GM19438 (cell line): Measurements from ENCODE around the gene FGF14.

ENCODE experiments used
- ATAC-seq: cut with Tn5 transposase; IDR thresholded peaks from one replicate; pipeline ENCODE4 v1.9.1; 2021; ENCODE audit warnings: low read depth; ENCODE audit not compliant: unreplicated experiment

The FGF14 gene

GRCh38 chr13:101833671-101834070 is 568.2 kb downstream of the FGF14 start:
- ATAC-seq: no peak

- ATAC-seq: no peak
Measured at GRCh38 chr13:101830035-101830434, 571.8 kb downstream of the FGF14 start.

- ATAC-seq: no peak
Measured at GRCh38 chr13:101829484-101829883, 572.4 kb downstream of the FGF14 start.

- ATAC-seq: no peak
Measured at GRCh38 chr13:101828119-101828518, 573.7 kb downstream of the FGF14 start.

GRCh38 chr13:101817898-101818297 is 584.0 kb downstream of the FGF14 start:
- no peak for ATAC-seq

- ATAC-seq: no peak
Measured at GRCh38 chr13:101811881-101812280, 590.0 kb downstream of the FGF14 start.

- ATAC-seq: no peak
Measured at GRCh38 chr13:101811284-101811839, 590.5 kb downstream of the FGF14 start.

- no peak for ATAC-seq
Measured at GRCh38 chr13:101799196-101799595, 602.7 kb downstream of the FGF14 start.

GRCh38 chr13:101798437-101798836 is 603.4 kb downstream of the FGF14 start:
- no peak for ATAC-seq

- ATAC-seq: no peak
Measured at GRCh38 chr13:101795460-101795859, 606.4 kb downstream of the FGF14 start.

GRCh38 chr13:101795025-101795424 is 606.8 kb downstream of the FGF14 start:
- ATAC-seq: no peak

GRCh38 chr13:101792189-101792588 is 609.7 kb downstream of the FGF14 start:
- no peak for ATAC-seq

GRCh38 chr13:101785858-101786257 is 616.0 kb downstream of the FGF14 start:
- no peak for ATAC-seq

- ATAC-seq: no peak
Measured at GRCh38 chr13:101784313-101784712, 617.5 kb downstream of the FGF14 start.

- no peak for ATAC-seq
Measured at GRCh38 chr13:101783554-101783953, 618.3 kb downstream of the FGF14 start.

- ATAC-seq: no peak
Measured at GRCh38 chr13:101780211-101780610, 621.6 kb downstream of the FGF14 start.

- no peak for ATAC-seq
Measured at GRCh38 chr13:101779147-101779546, 622.7 kb downstream of the FGF14 start.

- ATAC-seq: no peak
Measured at GRCh38 chr13:101775267-101775666, 626.6 kb downstream of the FGF14 start.

- ATAC-seq: no peak
Measured at GRCh38 chr13:101774393-101774792, 627.5 kb downstream of the FGF14 start.

- ATAC-seq: no peak
Measured at GRCh38 chr13:101773062-101773461, 628.8 kb downstream of the FGF14 start.

GRCh38 chr13:101767131-101767530 is 634.7 kb downstream of the FGF14 start:
- ATAC-seq: no peak

GRCh38 chr13:101763191-101763590 is 638.7 kb downstream of the FGF14 start:
- ATAC-seq: no peak

GRCh38 chr13:101757446-101758039 is 644.3 kb downstream of the FGF14 start:
- ATAC-seq: peak; percentile 75
